ENCODE results near the gene ACOXL. TPM values are rescaled to one million over a fixed set of nuclear protein-coding genes. Genes with fewer than 3 reads are reported as not detected.

ACOXL gene
- total and polyA plus RNA-seq, 10 of the 15 experiments (the other 5 are each of a cell fraction or from before 2014, with no cell fraction given) = 0.05 to 1.3 (median 0.71) TPM

DNA sequence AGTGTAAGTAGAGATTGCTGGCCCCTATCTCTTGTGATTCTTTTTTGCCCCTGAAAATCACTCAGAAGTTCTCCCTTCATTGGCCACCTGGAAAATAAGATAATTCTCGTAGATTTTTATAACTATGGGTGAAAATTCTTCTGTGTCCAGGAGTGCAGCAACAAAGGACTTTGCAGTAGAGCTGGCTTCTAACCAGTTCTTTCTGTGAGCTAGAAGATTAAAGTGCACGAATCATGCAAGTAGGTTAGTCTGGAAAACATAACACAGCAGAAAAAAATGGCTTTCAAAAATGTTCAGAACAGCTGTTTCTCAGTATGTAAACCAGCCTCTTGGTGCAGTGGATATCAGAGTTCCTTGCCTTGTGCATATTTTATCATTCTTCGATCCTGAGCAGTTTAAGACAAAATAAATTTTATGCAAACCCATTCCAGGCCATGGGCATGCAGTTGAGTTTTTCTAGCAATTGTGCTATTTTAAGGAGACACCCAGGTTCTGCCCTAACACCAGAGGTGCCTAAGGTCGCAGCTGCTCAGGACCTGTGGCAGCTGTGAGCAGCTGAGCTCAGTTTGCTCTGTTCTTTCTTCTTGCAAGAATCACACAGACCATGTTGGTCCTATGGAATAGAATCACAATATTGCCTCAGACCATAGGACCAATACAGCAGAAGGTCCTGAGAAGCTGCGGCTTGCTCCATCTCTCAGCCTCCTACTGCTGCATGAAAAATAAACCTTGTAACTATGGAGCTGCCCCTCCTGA lies 307.4 kb downstream of the ACOXL start:
- WGBS (ENCODE audit: insufficient coverage, insufficient replicate concordance, low lambda C conversion rate, missing lambda C conversion rate) = 32% methylated on average over 5 of the region's 5 CpGs
- RAD21 ChIA-PET (ENCODE audit: unreplicated experiment) = interaction anchor here (0.8 to 2.8 kb wide), 4 partner anchors 9 to 60 kb away, joined by 3 to 8 read pairs (median 6); no protein-coding TSS in a partner anchor
- POLR2A ChIA-PET = interaction anchor here (1.1 to 2.0 kb wide), 2 partner anchors 9 to 81 kb away, joined by 4 to 7 read pairs; partner anchors contain the start of gene BCL2L11
- in situ Hi-C loops (cut with MboI) (no loop called here), intact Hi-C loops (cut with micrococcal nuclease; ENCODE audit: unreplicated experiment) (no loop called here)
- FAIRE-seq = no peak
- Histone ChIP-seq H3K27me3 (replicated peaks in 1 of 2; ENCODE audit: control insufficient read depth in 2 of 2, insufficient read depth in 2 of 2, low read length in 1 of 2) (peaks cover 2 to 3% of the 10 kb centered on the region in 2 experiments; a peak in 3 of 4 replicates), H2AFZ (ENCODE audit: control insufficient read depth, low read depth, low read length) (no peak overlapping the region), H3K4me2 (ENCODE audit: control insufficient read depth, insufficient read depth) (no peak overlapping the region), H3K4me1 (ENCODE audit: control insufficient read depth, insufficient read depth, low read length) (peaks cover 14% of the 10 kb centered on the region), H4K20me1 (ENCODE audit: control insufficient read depth, insufficient read depth) (no peaks in the 10 kb centered on the region), H3K9ac (ENCODE audit: control insufficient read depth, insufficient read depth, low read length) (no peak overlapping the region), H3K4me3 (no peak overlapping the region), H3K9me3 (replicated peaks; ENCODE audit: control insufficient read depth, insufficient read depth, low read length) (no peaks in the 10 kb centered on the region; the same call in 2 of the 3 replicates), H3K79me2 (ENCODE audit: control insufficient read depth, insufficient read depth, low read length) (no peaks in the 10 kb centered on the region), H3K36me3 (ENCODE audit: control insufficient read depth in 2 of 2, insufficient read depth in 2 of 2, low read length in 1 of 2) (no peaks in the 10 kb centered on the region), H3K27ac (ENCODE audit: control insufficient read depth, insufficient read depth) (no peak overlapping the region)
- CTCF ChIA-PET = interaction anchor here (1.0 to 1.7 kb wide), 3 partner anchors 9 to 227 kb away, joined by 3 to 5 read pairs (median 4); no protein-coding TSS in a partner anchor
- SMC1A ChIA-PET (ENCODE audit: uncharacterized antibody, unreplicated experiment) = interaction anchor here (0.6 to 2.5 kb wide), 4 partner anchors 9 to 147 kb away, joined by 4 to 14 read pairs (median 4); no protein-coding TSS in a partner anchor
- no peak for DNase-seq (ENCODE audit: low read depth, low spot score)
- TF ChIP-seq NR2F1 (conservative IDR thresholded peaks at IDR 0.05) (no peak), IRF4 (IDR thresholded peaks at IDR 0.05; ENCODE audit: low read depth, low read length) (no peak), ZNF207 (IDR thresholded peaks at IDR 0.05; ENCODE audit: borderline replicate concordance) (no peak), KAT2A (conservative IDR thresholded peaks at IDR 0.05; ENCODE audit: control insufficient read depth, low read depth, low read length) (no peak)
- no TSS peak for BruUV-seq (replicated peaks)
- ATAC-seq = no peak

All from GM12878 (cell line).